H1 (cell line): ENCODE data around the gene GRIP2. TPM values are rescaled to one million over a fixed set of nuclear protein-coding genes. Genes with fewer than 3 reads are reported as not detected.

Source experiments
- CTCF ChIA-PET: fragments of 300-600 bp; sonication (Branson Sonifier 250); formaldehyde crosslinking; loops from one replicate; lab custom pipeline; 2021; ENCODE audit not compliant: partially characterized antibody; lab: Charles Lee
- POLR2A ChIA-PET: fragments of 300-600 bp; sonication (Branson Sonifier 250); formaldehyde crosslinking; loops from one replicate; lab custom pipeline; 2021; ENCODE audit warnings: inconsistent platforms; ENCODE audit not compliant: partially characterized antibody; lab: Charles Lee
- DNase-seq, 2 experiments: peaks; one replicate each; pipeline versions ENCODE4 v3.0.0 to v3.0.0-alpha.2; 2010 to 2022; ENCODE audit warnings: low spot score in 2 of 2, low read depth in 1 of 2, mixed read lengths in 1 of 2
- FAIRE-seq: peaks from 2 replicates; lab custom pipeline; 2011; peaks lifted over from hg19 to GRCh38; lab: Jason Lieb, UNC
- H2AFZ ChIP-seq: 2 replicates; pipeline ENCODE4 v1.8.1; 2012; ENCODE audit warnings: low read length, inconsistent platforms
- H2AK5ac ChIP-seq: 2 replicates; pipeline ENCODE4 v1.6.1; 2013; ENCODE audit warnings: low read depth, low read length
- H2BK120ac ChIP-seq: replicated peaks from 2 replicates; pipeline ENCODE3; 2013; ENCODE audit warnings: low read depth, low read length, inconsistent platforms
- H2BK12ac ChIP-seq: 2 replicates; pipeline ENCODE4 v1.6.1; 2013; ENCODE audit warnings: low read depth, low read length
- H2BK15ac ChIP-seq: 2 replicates; pipeline ENCODE4 v1.6.1; 2013; ENCODE audit warnings: low read length
- H2BK20ac ChIP-seq: 2 replicates; pipeline ENCODE4 v1.6.1; 2013; ENCODE audit warnings: low read length
- H2BK5ac ChIP-seq: 2 replicates; pipeline ENCODE4 v1.6.1; 2013; ENCODE audit warnings: low read depth, low read length
- H3K14ac ChIP-seq: 2 replicates; pipeline ENCODE4 v1.6.1; 2013; ENCODE audit warnings: inconsistent platforms; ENCODE audit not compliant: insufficient read length
- H3K18ac ChIP-seq: 2 replicates; pipeline ENCODE4 v1.6.1; 2013; ENCODE audit warnings: low read length; ENCODE audit errors: extremely low read depth
- H3K23ac ChIP-seq: 2 replicates; pipeline ENCODE4 v1.6.1; 2013; ENCODE audit warnings: inconsistent platforms; ENCODE audit not compliant: insufficient read length
- H3K23me2 ChIP-seq: 2 replicates; pipeline ENCODE4 v1.6.1; 2013; ENCODE audit warnings: low read depth, low read length
- H3K27ac ChIP-seq: 2 replicates; pipeline ENCODE4 v1.6.1; 2011; ENCODE audit warnings: low read depth, low read length, inconsistent platforms
- H3K27me3 ChIP-seq, 4 experiments: replicated peaks in 1 of 4; 1 replicate in 1 of 4; 2 replicates in 3 of 4; pipeline versions ENCODE4 v1.6.1 to v1.8.1; 2011 to 2013; ENCODE audit warnings: low read length in 3 of 4, mild to moderate bottlenecking in 3 of 4, inconsistent platforms in 2 of 4, mixed read lengths in 2 of 4, moderate library complexity in 1 of 4; ENCODE audit not compliant: control insufficient read depth in 3 of 4, insufficient read depth in 3 of 4; ENCODE audit errors: extremely low read depth in 1 of 4
- H3K36me3 ChIP-seq, 4 experiments: 2 replicates each; pipeline versions ENCODE4 v1.6.1 to v1.8.1; 2011 to 2013; ENCODE audit warnings: mild to moderate bottlenecking in 4 of 4, low read length in 3 of 4, moderate library complexity in 2 of 4, control low read depth in 1 of 4, inconsistent platforms in 1 of 4; ENCODE audit not compliant: insufficient read depth in 4 of 4, control insufficient read depth in 2 of 4
- H3K4ac ChIP-seq: replicated peaks from 2 replicates; pipeline ENCODE3; 2013; ENCODE audit warnings: low read length, low read depth, mixed read lengths, inconsistent platforms; ENCODE audit not compliant: insufficient read length
- H3K4me1 ChIP-seq, 4 experiments: replicated peaks in 1 of 4; 1 replicate in 1 of 4; 2 replicates in 3 of 4; pipeline versions ENCODE4 v1.6.1 to v1.8.1; 2011 to 2013; ENCODE audit warnings: low read length in 3 of 4, inconsistent platforms in 2 of 4, mixed read lengths in 1 of 4; ENCODE audit not compliant: insufficient read depth in 4 of 4, control insufficient read depth in 3 of 4
- H3K4me2 ChIP-seq, 2 experiments: 2 replicates each; pipeline versions ENCODE4 v1.6.1 to v1.8.1; 2011 to 2013; ENCODE audit warnings: low read depth in 2 of 2, low read length in 2 of 2, control low read depth in 1 of 2, inconsistent platforms in 1 of 2, mild to moderate bottlenecking in 1 of 2; ENCODE audit not compliant: insufficient read depth in 1 of 2
- H3K4me3 ChIP-seq, 4 experiments: fragments of 200-600, 300-600 bp in 1 of 4; sonication (generic), shearing (Covaris generic), sonication (Bioruptor Twin) in 1 of 4; 2 replicates each; pipeline versions ENCODE4 v1.5.1 to v1.8.1; 2011 to 2016; ENCODE audit warnings: low read length in 4 of 4, low read depth in 3 of 4, control low read depth in 2 of 4, inconsistent platforms in 2 of 4, mild to moderate bottlenecking in 2 of 4, mixed read lengths in 1 of 4, moderate library complexity in 1 of 4; ENCODE audit not compliant: insufficient read depth in 2 of 4; ENCODE audit errors: extremely low read depth in 1 of 4
- H3K56ac ChIP-seq: replicated peaks from 2 replicates; pipeline ENCODE3; 2013; ENCODE audit warnings: low read depth, mild to moderate bottlenecking, mixed read lengths, low read length, inconsistent platforms; ENCODE audit not compliant: insufficient read length
- H3K79me1 ChIP-seq: 2 replicates; pipeline ENCODE4 v1.6.1; 2013; ENCODE audit warnings: low read depth, low read length, control low read depth
- H3K79me2 ChIP-seq, 2 experiments: 2 replicates each; pipeline versions ENCODE4 v1.6.1 to v1.8.1; 2012 to 2013; ENCODE audit warnings: low read length in 2 of 2, mild to moderate bottlenecking in 2 of 2, inconsistent platforms in 1 of 2; ENCODE audit not compliant: insufficient read depth in 2 of 2, control insufficient read depth in 1 of 2
- H3K9ac ChIP-seq, 4 experiments: replicated peaks in 1 of 4; 1 replicate in 1 of 4; 2 replicates in 3 of 4; pipeline versions ENCODE4 v1.6.1 to v1.8.1; 2011 to 2013; ENCODE audit warnings: low read depth in 3 of 4, low read length in 3 of 4, control low read depth in 2 of 4, mild to moderate bottlenecking in 2 of 4, moderate library complexity in 2 of 4, inconsistent platforms in 1 of 4; ENCODE audit errors: extremely low read depth in 1 of 4
- H3K9me3 ChIP-seq, 2 experiments: 2 replicates each; pipeline versions ENCODE4 v1.6.1 to v1.8.1; 2012 to 2013; ENCODE audit warnings: mild to moderate bottlenecking in 2 of 2, moderate library complexity in 2 of 2, control low read depth in 1 of 2, inconsistent platforms in 1 of 2, low read depth in 1 of 2, low read length in 1 of 2, mixed read lengths in 1 of 2; ENCODE audit not compliant: insufficient read depth in 2 of 2
- H4K20me1 ChIP-seq, 2 experiments: replicated peaks in 1 of 2; 2 replicates each; pipeline versions ENCODE3 to v1.8.1; 2011 to 2013; ENCODE audit warnings: inconsistent platforms in 2 of 2, low read length in 2 of 2, mild to moderate bottlenecking in 1 of 2; ENCODE audit not compliant: insufficient read depth in 2 of 2, control insufficient read depth in 1 of 2
- H4K5ac ChIP-seq: 2 replicates; pipeline ENCODE4 v1.6.1; 2013; ENCODE audit warnings: low read length, low read depth, mixed read lengths, inconsistent platforms; ENCODE audit not compliant: insufficient read length
- H4K8ac ChIP-seq: 2 replicates; pipeline ENCODE4 v1.8.0; 2013; ENCODE audit warnings: mild to moderate bottlenecking, moderate library complexity, low read length, inconsistent platforms; ENCODE audit not compliant: insufficient read depth; ENCODE audit errors: extremely low read depth
- H4K91ac ChIP-seq: replicated peaks from 2 replicates; pipeline ENCODE3; 2013; ENCODE audit warnings: low read length, mixed read lengths, inconsistent platforms; ENCODE audit not compliant: insufficient read length
- EP300 ChIP-seq, 2 experiments: IDR thresholded peaks; 1 replicate in 1 of 2; 2 replicates in 1 of 2; pipeline ENCODE4 v1.6.1; 2011 to 2012; ENCODE audit warnings: low read depth in 2 of 2, low read length in 2 of 2, mild to moderate bottlenecking in 2 of 2, borderline replicate concordance in 1 of 2, inconsistent platforms in 1 of 2, moderate library complexity in 1 of 2
- RAD21 ChIP-seq, 2 experiments: IDR thresholded peaks in 1 of 2; conservative IDR thresholded peaks in 1 of 2; 2 replicates each; pipeline ENCODE4 v1.6.1; 2011; ENCODE audit warnings: low read depth in 2 of 2, low read length in 2 of 2, improper control_type of control experiment in 1 of 2, inconsistent platforms in 1 of 2, mild to moderate bottlenecking in 1 of 2, moderate library complexity in 1 of 2
- WGBS, 2 experiments: shearing (Covaris generic) in 1 of 2; methylation state at CpG; one replicate each; pipeline versions ENCODE4 v1.1.6 to v1.1.7; 2013 to 2015; ENCODE audit warnings: low lambda C conversion rate in 2 of 2, mixed read lengths in 2 of 2, inconsistent platforms in 1 of 2, low coverage in 1 of 2, missing lambda C conversion rate in 1 of 2; ENCODE audit not compliant: insufficient replicate concordance in 2 of 2, insufficient coverage in 1 of 2, insufficient read length in 1 of 2; ENCODE audit errors: extremely low coverage in 1 of 2, missing lambda C conversion rate in 1 of 2; 5-methylcytosine and 5-hydroxymethylcytosine counted together
- polyA plus RNA-seq, 7 experiments: library from polyadenylated mRNA; depleted of rRNA in 3 of 7; stranded (reverse) in 5 of 7; unstranded in 2 of 7; fragments of >200 nt in 5 of 7; fragments of 200-250 nt in 2 of 7; gene quantifications; 1 replicate in 5 of 7; 2 replicates in 1 of 7; 4 replicates in 1 of 7; pipeline versions ENCODE4 v1.2.1 to v1.2.3, GENCODE V29; 2011 to 2013; ENCODE audit warnings: missing spikeins in 2 of 7, mixed read lengths in 2 of 7
- total RNA-seq: library from RNA; stranded (reverse); fragmentation: NEBNext Ultra II Directional; extraction: Animal tissue kit (Norgen Biotek cat#: 25700); gene quantifications from 2 replicates; pipeline ENCODE4 v1.2.1, GENCODE V29; 2021
- TF ChIP-seq, protein P1 (sequence below), 3 experiments: IDR thresholded peaks; 1 replicate in 2 of 3; 2 replicates in 1 of 3; pipeline versions ENCODE4 v1.5.1 to v1.6.1; 2011; ENCODE audit warnings: low read length in 3 of 3, mild to moderate bottlenecking in 3 of 3, inconsistent platforms in 2 of 3, low read depth in 1 of 3, moderate library complexity in 1 of 3; ENCODE audit not compliant: insufficient read depth in 1 of 3; ENCODE audit errors: control extremely low read depth in 1 of 3
- TF ChIP-seq, protein P2 (sequence below): IDR thresholded peaks from 2 replicates; pipeline ENCODE4 v1.6.1; 2012; ENCODE audit warnings: inconsistent platforms

The GRIP2 gene
- total and polyA plus RNA-seq, 2 of the 8 experiments (the other 6 are each of a cell fraction or from before 2014, with no cell fraction given), result 2.5 to 6.4 TPM

DNA sequence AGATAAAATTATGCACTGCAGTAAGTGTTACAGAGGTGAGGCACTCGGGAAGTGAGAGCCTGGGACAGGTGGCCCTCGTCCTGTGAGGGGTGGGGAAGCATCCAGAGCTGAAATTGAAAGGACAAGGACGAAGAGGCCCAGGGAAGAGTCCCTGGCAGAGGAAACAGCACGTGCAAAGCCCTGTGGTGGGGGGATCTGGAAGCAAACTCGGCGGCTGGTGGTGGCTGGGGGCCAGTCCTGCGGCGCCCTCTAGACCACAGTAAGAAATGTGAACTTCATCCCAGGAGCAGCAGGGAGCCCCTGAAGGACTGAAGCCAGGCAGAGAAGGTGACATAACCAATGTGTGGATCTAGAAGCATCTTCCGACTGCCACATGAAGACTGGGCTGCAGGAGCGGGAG lies 42.8 kb downstream of the GRIP2 start:
- Histone ChIP-seq H2BK20ac (no peak overlapping the region), H2AFZ (no peak overlapping the region), H3K4me2 (no peak overlapping the region; a peak in 1 of 4 replicates), H3K4me1 (no peaks in the 10 kb centered on the region), H3K9me3 (no peaks in the 10 kb centered on the region), H3K18ac (no peak overlapping the region), H2AK5ac (no peak overlapping the region), H3K27me3 (no peaks in the 10 kb centered on the region), H3K56ac (no peak overlapping the region), H2BK15ac (0 out of 2 replicates have a peak overlapping the region, but pooled peaks have one; percentile 88), H3K27ac (no peak overlapping the region), H3K79me1 (no peaks in the 10 kb centered on the region; the same call in 1 of the 2 replicates), H4K91ac (no peak overlapping the region), H4K5ac (no peak overlapping the region), H4K20me1 (no peaks in the 10 kb centered on the region), H2BK5ac (no peak overlapping the region), H3K23me2 (no peaks in the 10 kb centered on the region), H3K14ac (no peak overlapping the region), H3K4me3 (no peak overlapping the region), H3K9ac (no peak overlapping the region), H3K4ac (no peak overlapping the region), H3K79me2 (no peaks in the 10 kb centered on the region), H2BK120ac (no peak overlapping the region), H2BK12ac (peak overlapping the region; percentile 22; the same call in 1 of the 2 replicates), H3K23ac (no peak overlapping the region), H3K36me3 (no peaks in the 10 kb centered on the region), H4K8ac (no peak overlapping the region; the same call in 1 of the 2 replicates)
- POLR2A ChIA-PET, result no interaction called here
- DNase-seq (no peak), FAIRE-seq (no peak)
- WGBS, 2 experiments, result 70% methylated on average over 10 of the region's 10 CpGs; no CpG with 5 or more reads in 1 of the 2 experiments
- CTCF ChIA-PET, result interaction anchor here (0.6 to 4.8 kb wide), 13 partner anchors 9 to 293 kb away, joined by 3 to 29 read pairs (median 5); no protein-coding TSS in a partner anchor
- TF ChIP-seq, protein P1, sequence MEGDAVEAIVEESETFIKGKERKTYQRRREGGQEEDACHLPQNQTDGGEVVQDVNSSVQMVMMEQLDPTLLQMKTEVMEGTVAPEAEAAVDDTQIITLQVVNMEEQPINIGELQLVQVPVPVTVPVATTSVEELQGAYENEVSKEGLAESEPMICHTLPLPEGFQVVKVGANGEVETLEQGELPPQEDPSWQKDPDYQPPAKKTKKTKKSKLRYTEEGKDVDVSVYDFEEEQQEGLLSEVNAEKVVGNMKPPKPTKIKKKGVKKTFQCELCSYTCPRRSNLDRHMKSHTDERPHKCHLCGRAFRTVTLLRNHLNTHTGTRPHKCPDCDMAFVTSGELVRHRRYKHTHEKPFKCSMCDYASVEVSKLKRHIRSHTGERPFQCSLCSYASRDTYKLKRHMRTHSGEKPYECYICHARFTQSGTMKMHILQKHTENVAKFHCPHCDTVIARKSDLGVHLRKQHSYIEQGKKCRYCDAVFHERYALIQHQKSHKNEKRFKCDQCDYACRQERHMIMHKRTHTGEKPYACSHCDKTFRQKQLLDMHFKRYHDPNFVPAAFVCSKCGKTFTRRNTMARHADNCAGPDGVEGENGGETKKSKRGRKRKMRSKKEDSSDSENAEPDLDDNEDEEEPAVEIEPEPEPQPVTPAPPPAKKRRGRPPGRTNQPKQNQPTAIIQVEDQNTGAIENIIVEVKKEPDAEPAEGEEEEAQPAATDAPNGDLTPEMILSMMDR (IDR thresholded peaks at IDR 0.05; ENCODE audit: control extremely low read depth in 1 of 3, insufficient read depth in 1 of 3, low read depth in 1 of 3, low read length in 3 of 3), result peak; percentile 29 to 53 (median 43); a peak in 3 of 4 replicates
- TF ChIP-seq EP300 (IDR thresholded peaks at IDR 0.05; ENCODE audit: borderline replicate concordance in 1 of 2, low read depth in 2 of 2, low read length in 2 of 2) (no peak), RAD21 (IDR thresholded peaks at IDR 0.05 in 1 of 2, conservative IDR thresholded peaks at IDR 0.05 in 1 of 2; ENCODE audit: low read depth in 2 of 2, low read length in 2 of 2) (peak; percentile 63 to 73)
- TF ChIP-seq, protein P2, sequence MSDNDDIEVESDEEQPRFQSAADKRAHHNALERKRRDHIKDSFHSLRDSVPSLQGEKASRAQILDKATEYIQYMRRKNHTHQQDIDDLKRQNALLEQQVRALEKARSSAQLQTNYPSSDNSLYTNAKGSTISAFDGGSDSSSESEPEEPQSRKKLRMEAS, result peak; percentile 35; the same call in 1 of the 2 replicates
